ENCODE data around the gene CIB2.

The CIB2 gene

DNA sequence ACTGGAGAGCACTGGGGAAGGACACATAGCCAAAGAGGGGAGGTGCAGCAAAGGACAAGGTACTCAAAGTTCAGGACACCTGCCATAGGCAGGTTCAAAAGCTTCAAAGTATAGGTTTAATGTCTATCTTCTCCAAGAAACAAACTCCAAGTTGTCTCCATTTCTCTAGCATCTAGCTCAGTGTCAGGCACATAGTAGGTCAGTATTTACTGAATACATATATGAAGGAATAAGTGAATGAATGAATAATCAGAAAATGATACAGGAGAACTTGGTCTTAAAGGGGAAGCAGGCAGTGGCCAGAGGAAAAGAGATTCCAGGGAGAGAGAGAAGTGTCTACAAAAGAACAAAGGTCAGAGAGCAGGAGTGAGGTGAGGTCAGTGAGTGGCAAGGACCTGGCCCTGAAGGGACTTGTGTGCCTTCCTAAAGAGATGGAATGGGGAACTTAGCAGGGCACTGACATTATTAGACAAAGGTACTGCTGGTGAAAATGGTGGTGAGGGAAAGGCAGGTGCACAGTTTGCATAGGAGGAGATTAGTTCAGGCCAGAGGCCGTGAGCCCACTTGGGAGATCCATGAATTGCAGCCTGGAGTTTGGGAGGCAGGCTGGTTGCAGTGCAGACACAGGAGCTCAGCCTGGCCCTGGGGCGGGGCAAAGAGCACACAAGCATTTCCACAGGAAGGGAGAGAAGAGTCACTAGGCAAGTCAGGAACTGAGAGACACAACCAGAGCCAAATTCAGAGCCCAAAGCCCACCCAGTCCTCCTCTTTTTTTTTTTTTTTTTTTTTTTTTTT, 75.1 kb downstream of the CIB2 start:
- H3K4me3 ChIP-seq (ENCODE audit: low read depth, low read length): no peak overlapping the region
- DNase-seq (ENCODE audit: low read depth): no peak

DNA sequence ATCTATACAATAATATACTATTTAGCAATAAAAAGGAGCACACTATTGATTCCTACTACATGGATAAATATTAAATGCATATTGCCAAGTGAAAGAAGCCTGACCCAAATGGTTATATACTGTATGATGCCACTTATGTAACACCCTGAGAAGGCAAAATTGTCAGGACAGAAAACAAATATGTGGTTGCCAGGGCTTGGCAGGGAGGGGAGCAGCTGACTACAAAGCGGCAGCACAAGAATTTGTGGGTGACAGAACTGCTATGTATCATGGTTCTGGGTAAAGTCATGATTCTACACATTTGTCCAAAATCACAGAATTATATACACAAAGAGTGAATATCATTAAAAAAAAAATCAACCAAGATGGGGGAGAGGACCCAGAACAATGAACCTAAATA, 76.3 kb downstream of the CIB2 start:
- no peak for DNase-seq (ENCODE audit: low read depth)
- no peak overlapping the region for H3K4me3 ChIP-seq (ENCODE audit: low read depth, low read length)

All from skeletal muscle cell (primary cell).